IMR-90 (cell line): ENCODE measurements around the gene GNG7. TPM values are rescaled to one million over a fixed set of nuclear protein-coding genes. Genes with fewer than 3 reads are reported as not detected.

Source experiments
- ATAC-seq: fragments of 200-7000 bp; cut with Tn5 transposase; 2 replicates; pipeline ENCODE4 v1.9.1; 2020; ENCODE audit warnings: low read depth, mild to moderate bottlenecking, moderate library complexity
- BruUV-seq: library from RNA; stranded (reverse); fragments of 400-500 nt; replicated peaks from 2 replicates; lab custom pipeline; 2021; lab: Mats Ljungman, UMichigan
- CTCF ChIA-PET: fragments of 300-600 bp; formaldehyde crosslinking; extraction: SDS; loops from one replicate; lab custom pipeline; 2021; ENCODE audit warnings: antibody characterized with exemption; lab: Yijun Ruan, JAX
- POLR2A ChIA-PET: fragments of 300-600 bp; sonication (Branson Sonifier 250); formaldehyde crosslinking; loops from one replicate; lab custom pipeline; 2022; ENCODE audit warnings: antibody characterized with exemption; ENCODE audit not compliant: unreplicated experiment; lab: Charles Lee
- DNase-seq: peaks from one replicate; pipeline ENCODE4 v3.0.0; 2013
- H2AFZ ChIP-seq: replicated peaks from 2 replicates; pipeline ENCODE3; 2013; ENCODE audit warnings: low read length, mild to moderate bottlenecking; ENCODE audit not compliant: poor library complexity
- H2AK5ac ChIP-seq: 2 replicates; pipeline ENCODE4 v1.6.1; 2013; ENCODE audit warnings: low read depth, low read length, inconsistent platforms
- H2AK9ac ChIP-seq: replicated peaks from 2 replicates; pipeline ENCODE3; 2013; ENCODE audit warnings: mild to moderate bottlenecking, low read depth, low read length, moderate library complexity; ENCODE audit not compliant: poor library complexity
- H2BK120ac ChIP-seq: 2 replicates; pipeline ENCODE4 v1.6.1; 2013; ENCODE audit warnings: low read depth, low read length, inconsistent platforms
- H2BK15ac ChIP-seq: 3 replicates; pipeline ENCODE4 v1.6.1; 2013; ENCODE audit warnings: low read depth, low read length, inconsistent platforms
- H2BK20ac ChIP-seq: 2 replicates; pipeline ENCODE4 v1.6.1; 2013; ENCODE audit warnings: low read depth, mild to moderate bottlenecking, inconsistent platforms, low read length, moderate library complexity
- H2BK5ac ChIP-seq: 2 replicates; pipeline ENCODE4 v1.6.1; 2013; ENCODE audit warnings: mild to moderate bottlenecking, low read depth, low read length, inconsistent platforms; ENCODE audit not compliant: poor library complexity, severe bottlenecking
- H3K14ac ChIP-seq: replicated peaks from 2 replicates; pipeline ENCODE4 v1.6.1; 2013; ENCODE audit warnings: low read depth, low read length, inconsistent platforms
- H3K18ac ChIP-seq: 2 replicates; pipeline ENCODE4 v1.6.1; 2013; ENCODE audit warnings: low read depth, low read length, control low read depth
- H3K23ac ChIP-seq: 2 replicates; pipeline ENCODE4 v1.6.1; 2013; ENCODE audit warnings: low read depth, low read length, inconsistent platforms
- H3K27ac ChIP-seq: 2 replicates; pipeline ENCODE4 v1.5.1; 2013; ENCODE audit warnings: mild to moderate bottlenecking, control low read depth, low read length; ENCODE audit not compliant: insufficient read depth
- H3K27me3 ChIP-seq: 2 replicates; pipeline ENCODE4 v1.6.1; 2013; ENCODE audit warnings: low read length; ENCODE audit not compliant: control insufficient read depth, insufficient read depth
- H3K36me3 ChIP-seq: 2 replicates; pipeline ENCODE4 v1.6.1; 2013; ENCODE audit warnings: low read length, mixed read lengths; ENCODE audit not compliant: control insufficient read depth, insufficient read depth
- H3K4ac ChIP-seq: 2 replicates; pipeline ENCODE4 v1.6.1; 2013; ENCODE audit warnings: low read depth, low read length, inconsistent platforms
- H3K4me1 ChIP-seq: 2 replicates; pipeline ENCODE4 v1.6.1; 2013; ENCODE audit warnings: low read length, mixed read lengths; ENCODE audit not compliant: control insufficient read depth, insufficient read depth
- H3K4me2 ChIP-seq: 2 replicates; pipeline ENCODE4 v1.6.1; 2013; ENCODE audit warnings: low read depth, mild to moderate bottlenecking, control low read depth, low read length, moderate library complexity
- H3K4me3 ChIP-seq: 2 replicates; pipeline ENCODE4 v1.5.1; 2013; ENCODE audit warnings: low read depth, mild to moderate bottlenecking, control low read depth, low read length, moderate library complexity; ENCODE audit not compliant: insufficient read depth
- H3K56ac ChIP-seq: 2 replicates; pipeline ENCODE4 v1.6.1; 2013; ENCODE audit warnings: low read length, inconsistent platforms; ENCODE audit not compliant: insufficient read depth; ENCODE audit errors: extremely low read depth
- H3K79me1 ChIP-seq, 2 experiments: 2 replicates each; pipeline ENCODE4 v1.6.1; 2013; ENCODE audit warnings: low read length in 2 of 2, inconsistent platforms in 1 of 2, low read depth in 1 of 2
- H3K9ac ChIP-seq: 2 replicates; pipeline ENCODE4 v1.6.1; 2013; ENCODE audit warnings: low read depth, low read length, control low read depth
- H3K9me1 ChIP-seq: 2 replicates; pipeline ENCODE4 v1.6.1; 2013; ENCODE audit warnings: low read length, inconsistent platforms; ENCODE audit not compliant: insufficient read depth
- H3K9me3 ChIP-seq: 2 replicates; pipeline ENCODE4 v1.6.1; 2013; ENCODE audit warnings: low read length; ENCODE audit not compliant: control insufficient read depth, insufficient read depth
- H4K20me1 ChIP-seq: 2 replicates; pipeline ENCODE4 v1.6.1; 2013; ENCODE audit warnings: low read length, inconsistent platforms; ENCODE audit not compliant: insufficient read depth
- H4K5ac ChIP-seq: 2 replicates; pipeline ENCODE4 v1.6.1; 2013; ENCODE audit warnings: mild to moderate bottlenecking, low read depth, low read length, control low read depth
- H4K8ac ChIP-seq, 2 experiments: 2 replicates each; pipeline ENCODE4 v1.6.1; 2013; ENCODE audit warnings: low read depth in 2 of 2, low read length in 2 of 2, control low read depth in 1 of 2, inconsistent platforms in 1 of 2
- H4K91ac ChIP-seq: 2 replicates; pipeline ENCODE4 v1.6.1; 2013; ENCODE audit warnings: low read depth, low read length, inconsistent platforms; ENCODE audit not compliant: insufficient read depth
- BHLHE40 ChIP-seq: fragments of 150-350 bp; IDR thresholded peaks from 2 replicates; pipeline ENCODE4 v1.6.1; 2016; ENCODE audit warnings: mild to moderate bottlenecking, low read depth, low read length
- CEBPB ChIP-seq: IDR thresholded peaks from 2 replicates; pipeline ENCODE4 v1.6.1; 2012; ENCODE audit warnings: low read depth, low read length, improper control_type of control experiment
- CHD1 ChIP-seq: IDR thresholded peaks from 2 replicates; pipeline ENCODE4 v1.6.1; 2012; ENCODE audit warnings: low read depth, low read length, improper control_type of control experiment
- FOS ChIP-seq: fragments of 150-350 bp; IDR thresholded peaks from 2 replicates; pipeline ENCODE4 v1.6.1; 2016; ENCODE audit warnings: low read depth, low read length
- MAFK ChIP-seq: IDR thresholded peaks from 2 replicates; pipeline ENCODE4 v1.6.1; 2012; ENCODE audit warnings: low read depth, low read length, improper control_type of control experiment
- MAZ ChIP-seq: IDR thresholded peaks from 2 replicates; pipeline ENCODE4 v1.6.1; 2012; ENCODE audit warnings: low read depth, mild to moderate bottlenecking, low read length, improper control_type of control experiment, moderate library complexity, borderline replicate concordance
- MXI1 ChIP-seq: IDR thresholded peaks from 2 replicates; pipeline ENCODE4 v1.6.1; 2012; ENCODE audit warnings: low read depth, mild to moderate bottlenecking, low read length, moderate library complexity, borderline replicate concordance
- NFE2L2 ChIP-seq: fragments of 150-350 bp; IDR thresholded peaks from 2 replicates; pipeline ENCODE4 v1.6.1; 2016; ENCODE audit warnings: low read depth, mild to moderate bottlenecking, low read length
- POLR2A ChIP-seq: IDR thresholded peaks from 2 replicates; pipeline ENCODE4 v1.6.1; 2012; ENCODE audit warnings: mild to moderate bottlenecking, low read depth, low read length
- RAD21 ChIP-seq: IDR thresholded peaks from 2 replicates; pipeline ENCODE4 v1.6.1; 2012; ENCODE audit warnings: low read length, improper control_type of control experiment
- RCOR1 ChIP-seq: IDR thresholded peaks from 2 replicates; pipeline ENCODE4 v1.6.1; 2012; ENCODE audit warnings: mild to moderate bottlenecking, low read length, improper control_type of control experiment; ENCODE audit not compliant: insufficient replicate concordance
- RFX5 ChIP-seq: IDR thresholded peaks from 2 replicates; pipeline ENCODE4 v1.8.0; 2012; ENCODE audit warnings: low read depth, mild to moderate bottlenecking, low read length, moderate library complexity
- SMC3 ChIP-seq: fragments of 150-350 bp; IDR thresholded peaks from 2 replicates; pipeline ENCODE4 v1.6.1; 2016; ENCODE audit warnings: low read depth, mild to moderate bottlenecking, antibody characterized with exemption, low read length, moderate library complexity
- WGBS, 2 experiments: methylation state at CpG; one replicate each; pipeline versions ENCODE4 v1.1.5 to v1.1.7; 2013; ENCODE audit warnings: missing lambda C conversion rate in 2 of 2; ENCODE audit not compliant: insufficient read length in 1 of 2; ENCODE audit errors: extremely low coverage in 2 of 2; 5-methylcytosine and 5-hydroxymethylcytosine counted together
- dilution Hi-C: fragments of 300-500 bp; cut with HindIII; formaldehyde crosslinking; loops from one replicate; pipeline ENCODE4 v1.14.3; 2018; ENCODE audit warnings: low sequenced_read_pairs; ENCODE audit not compliant: unreplicated experiment
- in situ Hi-C: fragments of 300-500 bp; cut with MboI; formaldehyde crosslinking; loops from 3 replicates; pipeline ENCODE4 v1.14.3; 2019; ENCODE audit warnings: low sequenced_read_pairs, inconsistent platforms, mixed read lengths
- intact Hi-C: fragments of 100-400 bp; cut with micrococcal nuclease; formaldehyde crosslinking; loops from 2 replicates; pipeline ENCODE4 v1.10.0; 2022
- polyA plus RNA-seq, 3 experiments: library from polyadenylated mRNA; depleted of rRNA; stranded (reverse); fragments of >200 nt; gene quantifications; 2 replicates each; pipeline ENCODE4 v1.2.3, GENCODE V29; 2012; ENCODE audit warnings: low replicate concordance in 1 of 3
- total RNA-seq: library from RNA; depleted of rRNA; stranded (reverse); fragments of >200 nt; gene quantifications from 2 replicates; pipeline ENCODE4 v1.2.3, GENCODE V29; 2012
- TF ChIP-seq, protein P1 (sequence below): fragments of 150-350 bp; IDR thresholded peaks from 2 replicates; pipeline ENCODE4 v1.6.1; 2017; ENCODE audit warnings: mild to moderate bottlenecking, antibody characterized with exemption, low read length, low read depth
- TF ChIP-seq, protein P2 (sequence below): fragments of 150-350 bp; IDR thresholded peaks from 2 replicates; pipeline ENCODE4 v1.6.1; 2016; ENCODE audit warnings: low read depth, mild to moderate bottlenecking, low read length, moderate library complexity, borderline replicate concordance
- TF ChIP-seq, protein P3 (sequence below): conservative IDR thresholded peaks from 2 replicates; pipeline ENCODE4 v1.5.1; 2012; ENCODE audit warnings: mild to moderate bottlenecking, low read depth, low read length, improper control_type of control experiment

GNG7 gene
- total and polyA plus RNA-seq, 2 of the 4 experiments (the other 2 are of a cell fraction) = under 0.01 to 0.21 TPM

DNA sequence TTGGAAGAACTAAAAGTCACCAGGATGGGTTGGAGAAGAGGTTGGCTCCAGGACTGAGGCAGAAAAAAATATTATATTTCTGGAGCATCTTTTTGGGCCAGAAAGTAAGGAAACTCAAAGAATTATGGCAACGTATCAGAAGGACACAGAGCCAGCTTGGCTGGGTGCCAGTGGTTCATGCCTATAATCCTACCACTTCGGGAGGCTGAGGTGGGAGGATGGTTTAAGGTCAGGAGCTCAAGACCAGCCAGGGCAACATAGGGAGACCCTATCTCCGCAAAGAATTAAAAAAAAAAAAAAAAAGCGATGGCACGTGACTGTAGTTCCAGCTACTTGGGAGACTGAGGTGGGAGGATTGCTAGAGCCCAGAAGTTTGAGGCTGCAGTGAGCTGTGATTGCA is 118.5 kb downstream of the GNG7 start:
- dilution Hi-C loops = no loop called here
- POLR2A ChIA-PET = interaction anchor here (0.6 kb wide), 1 partner anchor 108 kb away, joined by 3 read pairs; the partner anchor contains the start of gene GADD45B
- peaks cover 7% of the 10 kb centered on the region for H3K9me3 ChIP-seq

More for the DNA sequence above, 118.5 kb downstream of the GNG7 start:
- Histone ChIP-seq H3K9me1 (peaks cover 3% of the 10 kb centered on the region; the same call in 1 of the 2 replicates), H3K14ac (no peak overlapping the region), H2BK15ac (no peak overlapping the region), H3K27me3 (no peaks in the 10 kb centered on the region), H3K18ac (no peak overlapping the region), H4K91ac (no peak overlapping the region), H3K79me1 (peaks cover 0 to 5% of the 10 kb centered on the region in 2 experiments; a peak in 1 of 4 replicates), H2BK5ac (no peak overlapping the region), H3K4me3 (no peak overlapping the region), H3K56ac (no peak overlapping the region), H3K23ac (no peak overlapping the region), H3K27ac (no peak overlapping the region), H4K20me1 (no peaks in the 10 kb centered on the region), H2AK5ac (no peak overlapping the region), H3K4me2 (no peak overlapping the region), H3K4ac (no peak overlapping the region), H3K4me1 (peaks cover 7% of the 10 kb centered on the region; the same call in 1 of the 2 replicates), H4K8ac (no peak overlapping the region), H2AFZ (no peak overlapping the region), H2BK20ac (no peak overlapping the region), H4K5ac (no peak overlapping the region), H2BK120ac (no peak overlapping the region), H3K9ac (no peak overlapping the region), H2AK9ac (no peak overlapping the region), H3K36me3 (no peaks in the 10 kb centered on the region)
- 100% methylated on average over 1 of the region's 5 CpGs; no CpG with 5 or more reads in 1 of the 2 experiments for WGBS, 2 experiments
- DNase-seq (no peak), ATAC-seq (no peak)
- in situ Hi-C loops (no loop called here), intact Hi-C loops (no loop called here)
- TF ChIP-seq MXI1 (no peak), BHLHE40 (no peak), RFX5 (no peak), MAZ (no peak), SMC3 (no peak), POLR2A (no peak), RAD21 (no peak), FOS (no peak), CHD1 (no peak), MAFK (no peak), CEBPB (no peak), RCOR1 (no peak), NFE2L2 (no peak)
- TF ChIP-seq, protein P1, sequence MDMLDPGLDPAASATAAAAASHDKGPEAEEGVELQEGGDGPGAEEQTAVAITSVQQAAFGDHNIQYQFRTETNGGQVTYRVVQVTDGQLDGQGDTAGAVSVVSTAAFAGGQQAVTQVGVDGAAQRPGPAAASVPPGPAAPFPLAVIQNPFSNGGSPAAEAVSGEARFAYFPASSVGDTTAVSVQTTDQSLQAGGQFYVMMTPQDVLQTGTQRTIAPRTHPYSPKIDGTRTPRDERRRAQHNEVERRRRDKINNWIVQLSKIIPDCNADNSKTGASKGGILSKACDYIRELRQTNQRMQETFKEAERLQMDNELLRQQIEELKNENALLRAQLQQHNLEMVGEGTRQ = no peak
- TF ChIP-seq, protein P2, sequence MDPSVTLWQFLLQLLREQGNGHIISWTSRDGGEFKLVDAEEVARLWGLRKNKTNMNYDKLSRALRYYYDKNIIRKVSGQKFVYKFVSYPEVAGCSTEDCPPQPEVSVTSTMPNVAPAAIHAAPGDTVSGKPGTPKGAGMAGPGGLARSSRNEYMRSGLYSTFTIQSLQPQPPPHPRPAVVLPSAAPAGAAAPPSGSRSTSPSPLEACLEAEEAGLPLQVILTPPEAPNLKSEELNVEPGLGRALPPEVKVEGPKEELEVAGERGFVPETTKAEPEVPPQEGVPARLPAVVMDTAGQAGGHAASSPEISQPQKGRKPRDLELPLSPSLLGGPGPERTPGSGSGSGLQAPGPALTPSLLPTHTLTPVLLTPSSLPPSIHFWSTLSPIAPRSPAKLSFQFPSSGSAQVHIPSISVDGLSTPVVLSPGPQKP = no peak
- TF ChIP-seq, protein P3, sequence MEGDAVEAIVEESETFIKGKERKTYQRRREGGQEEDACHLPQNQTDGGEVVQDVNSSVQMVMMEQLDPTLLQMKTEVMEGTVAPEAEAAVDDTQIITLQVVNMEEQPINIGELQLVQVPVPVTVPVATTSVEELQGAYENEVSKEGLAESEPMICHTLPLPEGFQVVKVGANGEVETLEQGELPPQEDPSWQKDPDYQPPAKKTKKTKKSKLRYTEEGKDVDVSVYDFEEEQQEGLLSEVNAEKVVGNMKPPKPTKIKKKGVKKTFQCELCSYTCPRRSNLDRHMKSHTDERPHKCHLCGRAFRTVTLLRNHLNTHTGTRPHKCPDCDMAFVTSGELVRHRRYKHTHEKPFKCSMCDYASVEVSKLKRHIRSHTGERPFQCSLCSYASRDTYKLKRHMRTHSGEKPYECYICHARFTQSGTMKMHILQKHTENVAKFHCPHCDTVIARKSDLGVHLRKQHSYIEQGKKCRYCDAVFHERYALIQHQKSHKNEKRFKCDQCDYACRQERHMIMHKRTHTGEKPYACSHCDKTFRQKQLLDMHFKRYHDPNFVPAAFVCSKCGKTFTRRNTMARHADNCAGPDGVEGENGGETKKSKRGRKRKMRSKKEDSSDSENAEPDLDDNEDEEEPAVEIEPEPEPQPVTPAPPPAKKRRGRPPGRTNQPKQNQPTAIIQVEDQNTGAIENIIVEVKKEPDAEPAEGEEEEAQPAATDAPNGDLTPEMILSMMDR = no peak
- BruUV-seq = no TSS peak
- CTCF ChIA-PET = no interaction called here
